Adrenal gland (tissue), 5 donors: ENCODE data around the gene ZNF664.

Source experiments
- CTCF ChIP-seq, 6 experiments: fragments of 450-650 bp in 4 of 6; fragments of 200-600 bp in 2 of 6; sonication (generic) in 1 of 6; IDR thresholded peaks; 1 replicate in 5 of 6; 2 replicates in 1 of 6; pipeline versions ENCODE4 v1.5.1 to v1.8.0; 2016 to 2021; ENCODE audit warnings: antibody characterized with exemption in 6 of 6, mild to moderate bottlenecking in 2 of 6, moderate library complexity in 1 of 6
- POLR2A ChIP-seq, 2 donors: fragments of 450-650 bp; IDR thresholded peaks; one replicate each; pipeline ENCODE4 v1.6.1; 2017; ENCODE audit warnings: antibody characterized with exemption in 2 of 2, mild to moderate bottlenecking in 2 of 2, moderate library complexity in 1 of 2
- donor health status: DM: no; HTN: no; CAD: no.

GRCh38 chr12:124044021-124044420 lies 71.0 kb downstream of the ZNF664 start:
- TF ChIP-seq CTCF (IDR thresholded peaks at IDR 0.05), result no peak
- no peak for TF ChIP-seq POLR2A (IDR thresholded peaks at IDR 0.05)
